ENCODE measurements around the gene PKIB. TPM values are rescaled to one million over a fixed set of nuclear protein-coding genes. Genes with fewer than 3 reads are reported as not detected.
A peak's percentile ranks its signal among the peaks of the same experiment; 100 is the strongest.

Gene PKIB
- total RNA-seq (2014; rRNA removed) = 22.4 and 28.0 TPM in 2 replicates
- Bru-seq, nascent RNA = percentile 84 among the genes with signal in this experiment
- percentile 58 among the genes with signal in this experiment for BruChase-seq, experiment 1, labeled RNA remaining after a 6-hour chase
- BruChase-seq, experiment 2, labeled RNA remaining after a 2-hour chase = percentile 72 among the genes with signal in this experiment
- long read RNA-seq, transcript PKIB-205 (5 exons, 1,398 nt) = major isoform, 173 of 286 reads
- long read RNA-seq, transcript PKIB-206 (4 exons, 1,811 nt) = minor isoform, 12 of 286 reads
- long read RNA-seq, partial matches to known transcripts = 38 of 286 reads
- long read RNA-seq, other reads (novel, unspliced or antisense) = 60 of 286 reads

GRCh38 chr6:122609881-122610689 is at the start of gene PKIB:
Gene PKIB, plus strand, starts transcription at chr6:122610405. Its CDS starts 107,390 bp downstream, at chr6:122717795.
- H3K9ac ChIP-seq (ENCODE audit: low read length) = peak within 1 kb of the TSS; percentile 81
- H3K4me3 ChIP-seq (ENCODE audit: low read length) = peak within 1 kb of the TSS; percentile 94
- CTCF ChIA-PET = interaction anchor here (0.7 to 1.2 kb wide), 9 partner anchors 11 to 134 kb away, joined by 3 to 6 read pairs (median 4); no protein-coding TSS in a partner anchor
- H4K20me1 ChIP-seq (ENCODE audit: low read length) = no peaks in the 10 kb centered on the region
- H3K27me3 ChIP-seq (ENCODE audit: low read length) = no peaks in the 10 kb centered on the region
- H3K36me3 ChIP-seq (ENCODE audit: low read depth, low read length) = no peaks in the 10 kb centered on the region
- no peaks in the 10 kb centered on the region for H3F3A ChIP-seq (ENCODE audit: low read length, unreplicated experiment)
- POLR2A ChIA-PET (ENCODE audit: unreplicated experiment) = interaction anchor here (1.0 kb wide), 1 partner anchor 66 kb away, joined by 4 read pairs; no protein-coding TSS in a partner anchor
- H3K9me3 ChIP-seq (ENCODE audit: low read length) = no peaks in the 10 kb centered on the region
- ATAC-seq = peak; percentile 93
- peak within 1 kb of the TSS; percentile 92 for H3K4me2 ChIP-seq (ENCODE audit: low read length)
- no TSS peak for BruUV-seq (replicated peaks)
- peaks cover 4% of the 10 kb centered on the region for H3K4me1 ChIP-seq (ENCODE audit: insufficient read depth, low read length)
- H2AFZ ChIP-seq (ENCODE audit: low read length) = peak within 1 kb of the TSS; percentile 95
- peaks cover 41% of the 10 kb centered on the region for H3K79me2 ChIP-seq (ENCODE audit: low read length)
- TF ChIP-seq CTCF (conservative IDR thresholded peaks at IDR 0.05; ENCODE audit: low read depth, low read length) (peak; percentile 28; the same call in 1 of the 2 replicates), EZH2phosphoT487 (IDR thresholded peaks at IDR 0.05; ENCODE audit: borderline replicate concordance, low read length) (no peak)
- peak; percentile 82 for DNase-seq
- peak within 1 kb of the TSS; percentile 49 for H3K27ac ChIP-seq (ENCODE audit: low read length)
- intact Hi-C loops (cut with micrococcal nuclease) = loop anchor here (1.0 to 5.0 kb wide), 6 partner anchors 43 to 228 kb away; no protein-coding TSS in a partner anchor
- no peaks in the 10 kb centered on the region for H3K9me2 ChIP-seq (replicated peaks; ENCODE audit: low read length)

GRCh38 chr6:122563364-122564052 is 46.7 kb upstream of the PKIB start:
- Histone ChIP-seq H3K36me3 (ENCODE audit: low read depth, low read length) (no peaks in the 10 kb centered on the region), H3K79me2 (ENCODE audit: low read length) (no peaks in the 10 kb centered on the region), H3F3A (ENCODE audit: low read length, unreplicated experiment) (no peaks in the 10 kb centered on the region), H3K9me3 (ENCODE audit: low read length) (no peaks in the 10 kb centered on the region), H3K9ac (ENCODE audit: low read length) (no peak overlapping the region), H3K27ac (ENCODE audit: low read length) (no peak overlapping the region; the same call in 1 of the 2 replicates), H3K9me2 (replicated peaks; ENCODE audit: low read length) (no peaks in the 10 kb centered on the region), H4K20me1 (ENCODE audit: low read length) (no peaks in the 10 kb centered on the region), H3K4me3 (ENCODE audit: low read length) (no peak overlapping the region), H3K27me3 (ENCODE audit: low read length) (no peaks in the 10 kb centered on the region), H2AFZ (ENCODE audit: low read length) (no peak overlapping the region), H3K4me1 (ENCODE audit: insufficient read depth, low read length) (peaks cover 8% of the 10 kb centered on the region; the same call in 1 of the 2 replicates), H3K4me2 (ENCODE audit: low read length) (no peak overlapping the region)
- ChIA-PET POLR2A (ENCODE audit: unreplicated experiment) (no interaction called here), CTCF (no interaction called here)
- BruUV-seq (replicated peaks) = no TSS peak
- no peak for TF ChIP-seq EZH2 (IDR thresholded peaks at IDR 0.05; ENCODE audit: low read length, unreplicated experiment)
- TF ChIP-seq EZH2phosphoT487 (IDR thresholded peaks at IDR 0.05; ENCODE audit: borderline replicate concordance, low read length) = no peak
- TF ChIP-seq CTCF (conservative IDR thresholded peaks at IDR 0.05; ENCODE audit: low read depth, low read length) = no peak
- intact Hi-C loops (cut with micrococcal nuclease) = no loop called here
- ATAC-seq (no peak), DNase-seq (no peak)
